GM18867 (cell line): ENCODE results near the gene GREB1.
A peak's percentile ranks its signal among the peaks of the same experiment; 100 is the strongest.

Experiments used
- ATAC-seq: cut with Tn5 transposase; IDR thresholded peaks from one replicate; pipeline ENCODE4 v1.9.1; 2021; ENCODE audit warnings: mild to moderate bottlenecking, moderate library complexity; ENCODE audit not compliant: unreplicated experiment

GREB1 gene

DNA sequence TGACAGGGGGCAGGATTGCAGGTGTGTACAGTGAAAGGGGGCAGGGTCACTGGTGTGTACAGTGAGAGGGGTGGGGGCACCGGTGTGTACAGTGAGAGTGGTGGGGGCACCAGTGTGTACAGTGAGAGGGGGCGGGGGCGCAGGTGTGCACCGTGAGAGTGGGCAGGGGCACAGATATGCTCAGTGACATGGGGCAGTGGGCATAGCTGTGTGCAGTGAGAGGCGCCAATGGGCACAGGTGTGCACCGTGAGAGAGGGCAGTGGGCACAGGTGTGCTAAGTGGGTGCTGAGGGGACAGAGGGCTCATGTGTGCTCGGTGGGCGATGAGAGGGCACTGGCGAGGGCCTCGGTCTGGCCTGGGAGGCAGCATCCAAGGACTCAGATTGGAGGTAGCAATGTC, 63.0 kb downstream of the GREB1 start:
- no peak for ATAC-seq

DNA sequence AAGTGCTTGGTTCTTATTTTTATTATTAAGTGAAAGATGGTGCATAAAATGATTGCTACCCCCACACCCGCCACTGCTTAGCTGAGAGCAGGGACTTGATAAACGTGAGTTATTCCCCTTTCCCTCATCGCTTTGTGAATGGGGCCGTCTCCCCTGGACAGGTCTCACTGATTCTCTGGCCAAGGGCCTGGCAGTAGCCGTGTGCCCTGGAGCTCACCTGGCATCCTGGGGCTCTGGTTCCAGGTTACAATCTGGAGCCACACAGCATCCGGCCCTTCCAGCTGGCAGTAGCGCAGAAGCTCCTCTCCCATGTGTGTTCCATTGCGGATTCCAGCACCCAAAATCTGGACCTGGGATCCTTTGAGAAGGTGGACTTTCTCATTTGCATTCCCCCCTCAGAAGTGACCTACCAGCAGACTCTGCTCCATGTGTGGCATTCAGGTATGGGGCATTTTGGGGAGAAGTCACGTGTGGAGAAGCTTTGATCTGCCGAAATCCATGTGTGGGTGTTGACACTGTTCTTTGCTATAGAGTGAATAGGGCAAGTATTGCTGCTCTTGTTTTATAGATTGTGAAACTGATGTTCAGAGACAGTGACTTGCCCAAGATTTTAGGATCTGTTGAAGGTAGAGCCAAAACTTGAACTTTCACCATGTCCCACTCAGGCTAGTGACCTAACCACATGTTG, 63.8 kb downstream of the GREB1 start:
- no peak for ATAC-seq

DNA sequence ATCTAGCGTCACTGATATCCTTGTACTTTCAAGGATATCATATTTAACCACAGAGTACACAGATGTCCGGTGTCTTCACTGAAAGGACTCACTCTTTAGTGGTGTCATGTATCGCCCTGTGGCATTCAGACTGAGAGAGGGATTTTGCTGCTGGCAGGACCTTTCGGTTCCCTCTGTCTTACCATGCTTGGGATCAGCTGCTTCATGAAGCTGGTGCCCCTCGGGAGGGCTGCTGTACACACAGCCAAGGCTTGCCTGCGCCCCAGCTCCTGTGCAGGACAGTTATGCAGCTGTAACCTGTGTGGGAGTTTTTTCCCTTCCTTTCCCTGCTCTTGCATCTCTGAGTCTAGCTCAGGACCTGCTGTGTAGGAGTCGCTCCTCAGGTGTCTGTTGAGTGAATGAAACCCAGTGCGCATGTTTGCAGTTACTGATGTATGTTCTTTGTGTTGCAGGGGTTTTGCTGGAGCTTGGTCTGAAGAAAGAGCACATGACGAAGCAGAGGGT, 64.4 kb downstream of the GREB1 start:
- ATAC-seq, result no peak

DNA sequence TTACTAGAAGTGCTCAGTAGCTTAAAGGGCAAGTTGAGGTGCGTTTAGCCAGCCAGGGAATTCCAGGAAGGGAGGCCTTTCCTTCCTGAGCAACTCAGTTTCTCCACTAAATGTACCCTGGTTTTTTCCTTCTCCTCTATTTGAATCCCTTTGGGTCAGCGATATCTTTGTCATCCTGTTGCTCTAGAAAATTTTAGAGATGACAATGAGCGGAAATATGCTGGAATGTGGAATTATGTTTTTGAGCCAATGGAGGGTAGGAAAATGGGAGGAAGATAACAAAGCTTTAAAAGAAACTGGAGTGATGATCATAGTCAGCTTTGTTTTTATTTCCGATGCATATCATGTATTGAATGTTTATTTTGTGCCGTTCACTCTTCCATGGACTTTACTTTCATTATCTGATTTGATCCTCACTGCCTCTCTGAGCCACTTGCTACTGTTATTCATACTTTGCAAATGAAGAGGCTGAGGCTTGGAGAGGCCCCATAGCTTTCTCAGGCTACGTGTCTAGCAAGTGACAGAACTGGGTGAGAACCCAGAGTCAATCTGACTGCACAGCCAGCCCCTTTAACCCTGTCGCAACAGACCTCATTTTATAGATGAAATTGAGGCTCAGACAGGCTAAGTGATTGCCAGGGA, 68.8 kb downstream of the GREB1 start:
- no peak for ATAC-seq

DNA sequence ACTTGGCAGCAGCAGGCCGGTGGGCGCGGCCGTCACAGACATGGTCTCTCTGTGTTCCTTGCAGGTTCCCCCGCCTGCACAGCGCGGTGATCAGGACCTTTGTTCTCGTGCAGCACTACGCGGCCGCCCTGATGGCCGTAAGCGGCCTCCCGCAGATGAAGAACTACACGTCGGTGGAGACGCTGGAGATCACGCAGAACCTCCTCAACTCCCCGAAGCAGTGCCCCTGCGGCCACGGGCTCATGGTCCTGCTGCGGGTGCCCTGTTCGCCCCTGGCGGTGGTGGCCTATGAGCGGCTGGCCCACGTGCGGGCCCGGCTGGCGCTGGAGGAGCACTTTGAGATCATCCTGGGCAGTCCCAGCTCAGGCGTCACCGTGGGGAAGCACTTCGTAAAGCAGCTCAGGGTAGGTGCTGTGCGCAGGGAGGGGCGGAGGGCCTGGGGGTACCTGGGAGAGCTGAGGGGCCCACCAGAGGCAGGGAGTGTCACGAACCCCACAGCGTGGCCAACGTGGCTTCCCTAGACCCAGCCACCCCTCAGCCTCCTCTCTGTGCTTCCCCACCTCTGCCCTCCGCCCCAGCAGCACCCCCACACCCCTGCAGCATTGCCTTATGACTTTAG, 76.9 kb downstream of the GREB1 start:
- ATAC-seq, result no peak

DNA sequence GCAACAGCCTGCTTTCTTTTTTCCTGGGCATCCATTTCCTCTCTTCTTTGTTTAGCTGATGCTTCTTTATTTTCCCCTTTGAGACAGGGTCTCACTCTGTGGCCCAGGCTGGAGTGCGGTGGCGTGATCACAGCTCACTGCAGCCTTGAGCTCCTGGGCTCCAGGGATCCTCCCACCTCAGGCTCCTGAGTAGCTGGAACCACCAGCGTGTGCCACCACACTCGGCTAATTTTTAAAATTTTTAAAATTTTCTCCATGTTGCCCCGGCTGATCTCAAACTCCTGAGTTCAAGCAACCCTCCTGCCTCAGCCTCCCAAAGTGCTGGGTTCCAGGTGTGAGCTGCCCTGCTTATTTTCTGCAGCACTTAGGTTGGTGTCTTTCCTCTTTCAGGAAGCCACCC, 77.4 kb downstream of the GREB1 start:
- ATAC-seq, result no peak

DNA sequence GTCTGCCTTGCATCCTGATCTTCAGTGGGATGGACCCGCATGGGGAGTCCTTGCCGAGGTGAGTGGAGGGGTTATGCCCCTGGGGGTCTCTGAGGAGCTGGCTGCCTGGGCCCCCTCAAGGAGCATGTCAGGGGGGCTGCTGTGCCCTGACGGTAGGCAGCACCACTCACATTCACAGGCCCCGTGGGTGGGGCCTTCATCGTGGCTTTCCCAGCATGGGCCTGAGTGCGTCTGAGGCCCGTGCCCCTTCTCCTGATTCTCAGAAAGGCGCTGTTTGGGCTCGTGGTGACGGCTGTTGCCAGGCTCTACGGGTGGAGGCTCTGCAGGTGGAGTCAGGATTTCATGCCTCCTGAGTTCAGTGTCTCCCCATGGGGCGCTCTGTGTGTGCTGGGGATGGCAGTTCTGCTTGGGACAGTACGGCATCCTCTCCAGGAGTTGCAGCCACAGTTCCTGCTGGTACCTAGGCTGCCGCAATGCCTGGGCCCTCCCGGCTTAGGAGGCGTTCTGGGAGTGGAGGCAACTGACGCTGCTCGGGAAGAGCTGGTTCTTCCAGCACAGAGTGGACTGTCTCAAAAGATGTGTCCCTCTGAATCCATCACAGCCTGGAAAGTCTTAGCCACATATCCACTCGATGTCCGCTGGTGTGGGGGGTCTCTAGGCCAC, 78.8 kb downstream of the GREB1 start:
- ATAC-seq, result no peak

DNA sequence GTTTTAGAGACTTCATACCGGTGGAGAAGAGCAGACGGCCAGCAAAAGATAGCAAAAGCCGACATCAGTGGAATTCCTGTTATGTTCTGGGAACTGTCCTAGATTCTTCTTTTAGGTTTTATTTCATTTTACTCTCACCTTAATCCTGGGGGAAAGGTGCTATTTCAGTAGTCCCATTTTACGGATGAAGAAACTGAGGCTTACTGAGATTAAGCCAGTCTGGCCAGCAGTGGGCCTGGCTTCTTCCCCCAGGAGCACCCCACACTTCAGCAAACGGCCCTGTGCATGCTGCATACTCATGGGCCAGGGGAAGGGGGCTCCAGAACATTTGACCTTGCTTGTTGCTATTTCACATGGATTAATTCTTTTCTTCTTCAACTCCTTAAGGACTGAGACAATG, 79.5 kb downstream of the GREB1 start:
- ATAC-seq, result no peak

DNA sequence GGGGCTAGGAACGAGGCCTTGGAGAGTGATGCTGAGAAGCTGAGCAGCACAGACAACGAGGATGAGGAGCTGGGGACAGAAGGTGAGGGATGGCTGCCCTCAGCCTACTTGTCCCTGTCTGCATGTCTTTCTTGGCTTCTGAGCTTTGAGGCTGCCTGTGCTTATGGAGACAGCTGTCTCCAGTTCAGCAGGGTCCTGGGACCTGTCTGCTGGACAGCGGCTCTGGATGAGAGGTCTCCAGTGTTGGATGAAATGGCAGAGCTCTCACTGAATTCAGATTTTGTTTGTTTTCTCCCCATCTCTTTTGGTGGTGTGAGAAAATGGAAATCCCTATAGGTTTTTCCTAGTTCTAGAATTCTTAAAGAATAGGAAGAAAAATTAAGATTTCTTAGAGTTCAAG, 81.4 kb downstream of the GREB1 start:
- ATAC-seq, result no peak

DNA sequence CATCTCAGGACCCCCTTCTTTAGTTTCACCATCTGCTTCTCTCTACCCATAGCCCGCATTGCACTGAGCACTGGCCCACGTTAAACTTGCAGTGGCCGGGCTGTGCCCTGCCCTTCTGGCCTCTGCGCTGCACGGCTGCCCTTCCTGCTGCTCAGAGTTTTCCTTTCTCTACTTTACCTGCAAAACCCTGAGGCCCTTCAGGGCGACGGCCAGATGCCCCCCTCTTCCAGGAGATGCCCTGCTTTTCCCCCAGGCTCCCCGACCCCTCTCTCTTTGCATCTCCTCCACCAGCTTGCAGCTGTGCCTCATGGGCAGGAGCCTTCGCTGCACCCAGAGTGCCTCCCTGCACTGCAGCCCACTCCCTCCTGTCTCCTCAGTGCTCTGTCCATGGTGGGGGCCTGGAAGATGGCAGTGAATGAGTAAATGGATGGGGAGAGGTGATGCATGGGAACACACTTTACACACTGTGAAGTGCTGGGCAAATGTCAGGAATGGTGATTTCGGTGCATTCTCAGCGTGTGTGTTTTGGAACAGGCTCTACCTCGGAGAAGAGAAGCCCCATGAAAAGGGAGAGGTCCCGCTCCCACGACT, 82.3 kb downstream of the GREB1 start:
- ATAC-seq, result no peak

DNA sequence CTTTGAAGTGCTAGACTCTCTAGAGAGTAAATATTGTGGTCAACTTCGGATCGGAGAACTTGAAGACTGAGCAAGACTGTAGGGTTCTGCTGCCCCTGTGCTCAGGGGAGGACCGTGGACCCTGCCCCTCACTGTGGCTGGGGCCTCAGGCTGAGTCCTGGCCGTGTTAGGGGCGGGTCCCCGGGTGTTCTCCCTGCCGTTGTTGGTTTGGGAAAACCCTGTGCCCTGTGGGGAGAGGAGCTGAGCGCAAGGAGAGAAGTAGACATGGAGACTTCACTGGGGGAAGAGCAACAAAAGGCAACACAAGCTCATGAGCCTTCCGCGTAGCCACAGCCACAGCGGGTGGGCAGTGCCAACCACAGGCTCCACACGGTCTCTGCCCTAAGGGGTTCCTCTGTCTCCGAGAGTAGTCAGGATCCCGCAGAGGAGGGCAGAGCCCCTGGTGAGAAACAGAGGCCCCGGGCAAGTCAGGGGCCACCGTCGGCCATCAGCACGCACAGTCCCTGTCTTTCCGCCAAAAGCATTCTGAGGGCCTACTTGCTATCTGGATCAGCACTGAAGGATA, 83.1 kb downstream of the GREB1 start:
- no peak for ATAC-seq

DNA sequence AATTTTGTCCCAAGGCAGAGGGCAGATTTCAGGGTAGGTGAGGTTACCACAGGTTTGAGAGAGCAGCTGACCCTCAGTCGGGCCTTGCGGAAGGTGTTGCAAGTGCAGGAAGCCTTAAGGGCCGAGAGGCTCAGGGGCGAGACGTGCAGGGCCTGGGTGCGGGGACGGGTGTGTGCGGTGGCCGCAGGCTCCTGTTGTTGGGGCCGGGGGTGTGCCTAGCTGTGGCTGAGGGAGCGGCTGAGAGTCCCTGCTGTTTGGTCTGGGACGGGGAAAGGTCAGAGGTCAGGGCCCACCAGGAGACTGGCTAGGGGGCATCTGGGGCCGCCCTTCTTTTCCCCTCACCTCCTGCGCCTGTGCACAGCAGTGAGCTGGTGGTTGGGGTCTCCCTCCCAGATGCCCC, 83.7 kb downstream of the GREB1 start:
- no peak for ATAC-seq

DNA sequence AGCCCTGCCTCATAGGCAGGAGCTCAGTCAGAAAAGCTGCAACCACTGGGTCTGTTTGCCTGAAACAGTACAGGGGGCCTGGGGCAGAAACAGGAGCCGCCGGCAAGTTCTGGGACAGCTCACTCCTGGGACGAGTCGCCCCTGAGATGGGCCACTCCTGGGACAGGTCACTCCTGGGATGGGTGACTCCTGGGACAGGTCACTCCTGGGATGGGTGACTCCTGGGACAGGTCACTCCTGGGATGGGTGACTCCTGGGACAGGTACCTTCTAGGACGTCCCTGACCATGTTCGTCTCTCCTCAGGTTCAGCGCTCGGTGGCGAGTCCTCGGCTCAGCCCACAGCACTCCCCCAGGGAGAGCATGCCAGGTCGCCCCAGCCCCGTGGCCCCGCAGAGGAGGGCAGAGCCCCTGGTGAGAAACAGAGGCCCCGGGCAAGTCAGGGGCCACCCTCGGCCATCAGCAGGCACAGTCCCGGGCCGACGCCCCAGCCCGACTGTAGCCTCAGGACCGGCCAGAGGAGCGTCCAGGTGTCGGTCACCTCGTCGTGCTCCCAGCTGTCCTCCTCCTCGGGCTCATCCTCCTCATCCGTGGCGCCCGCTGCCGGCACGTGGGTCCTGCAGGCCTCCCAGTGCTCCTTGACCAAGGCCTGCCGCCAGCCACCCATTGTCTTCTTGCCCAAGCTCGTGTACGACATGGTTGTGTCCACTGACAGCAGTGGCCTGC, 84.3 kb downstream of the GREB1 start:
- no peak for ATAC-seq

DNA sequence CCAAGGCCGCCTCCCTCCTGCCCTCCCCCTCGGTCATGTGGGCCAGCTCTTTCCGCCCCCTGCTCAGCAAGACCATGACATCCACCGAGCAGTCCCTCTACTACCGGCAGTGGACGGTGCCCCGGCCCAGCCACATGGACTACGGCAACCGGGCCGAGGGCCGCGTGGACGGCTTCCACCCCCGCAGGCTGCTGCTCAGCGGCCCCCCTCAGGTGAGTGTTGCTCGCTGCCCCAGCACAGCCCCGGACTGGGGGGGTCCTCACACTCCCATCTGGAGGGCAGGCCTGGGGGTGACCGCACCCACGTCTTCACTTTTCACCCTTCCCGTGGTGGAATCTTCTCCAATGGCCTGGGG, 84.8 kb downstream of the GREB1 start:
- no peak for ATAC-seq

DNA sequence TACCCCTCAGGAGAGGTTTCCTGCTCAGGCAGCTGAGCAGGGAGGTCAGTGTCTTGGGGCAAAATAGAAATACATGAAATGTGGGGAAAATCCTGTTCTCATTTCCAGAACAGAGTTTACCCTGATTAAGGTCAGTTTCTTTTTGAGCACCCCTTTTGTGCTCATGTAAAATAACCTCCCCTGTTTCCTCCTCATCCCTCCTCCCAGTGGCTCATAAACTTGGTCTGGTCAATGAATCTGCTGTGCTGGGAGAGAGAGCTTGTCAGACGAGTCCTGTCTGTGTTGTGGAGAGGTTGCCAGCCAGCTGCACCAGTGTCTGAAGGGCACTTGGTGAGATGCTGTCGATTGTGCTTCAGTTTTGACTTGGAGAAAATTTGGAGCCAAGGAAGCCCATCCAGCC, 87.6 kb downstream of the GREB1 start:
- no peak for ATAC-seq

DNA sequence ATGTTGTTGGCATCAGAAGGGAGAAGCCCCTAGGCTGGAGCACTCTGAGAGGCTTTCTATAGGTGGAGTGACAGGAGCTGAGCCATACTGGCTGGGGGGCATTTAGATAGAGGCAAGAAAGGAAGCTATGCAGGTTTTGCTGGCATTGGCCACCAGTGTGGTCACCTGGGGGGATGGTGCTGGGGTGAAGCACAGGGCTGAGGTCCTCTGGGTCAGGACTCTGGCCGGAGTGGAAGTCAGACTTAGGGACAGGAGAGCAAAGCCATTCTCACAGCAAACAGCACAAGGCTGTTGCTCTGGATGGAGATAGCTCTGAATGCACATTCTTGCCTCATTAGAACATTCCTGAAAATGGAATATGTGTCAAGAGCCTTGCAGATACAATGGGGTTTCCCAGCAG, 88.8 kb downstream of the GREB1 start:
- ATAC-seq, result no peak

DNA sequence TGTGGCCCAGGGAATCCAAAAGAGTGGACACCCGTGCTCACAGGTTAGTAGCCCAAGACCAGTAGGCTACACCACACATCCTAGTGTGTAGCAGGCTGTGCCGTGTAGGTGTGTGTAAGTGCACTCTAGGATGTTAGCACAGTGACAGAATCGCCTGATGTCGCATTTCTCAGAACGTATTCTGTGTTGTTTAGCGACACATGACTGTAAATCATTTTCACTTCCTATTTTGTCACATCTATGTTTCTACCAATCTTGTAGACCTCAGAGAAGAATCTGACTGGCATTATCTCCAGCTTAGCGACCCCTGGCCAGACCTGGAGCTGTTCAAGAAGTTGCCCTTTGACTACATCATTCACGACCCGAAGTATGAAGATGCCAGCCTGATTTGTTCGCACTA, 91.0 kb downstream of the GREB1 start:
- ATAC-seq, result peak; percentile 64

DNA sequence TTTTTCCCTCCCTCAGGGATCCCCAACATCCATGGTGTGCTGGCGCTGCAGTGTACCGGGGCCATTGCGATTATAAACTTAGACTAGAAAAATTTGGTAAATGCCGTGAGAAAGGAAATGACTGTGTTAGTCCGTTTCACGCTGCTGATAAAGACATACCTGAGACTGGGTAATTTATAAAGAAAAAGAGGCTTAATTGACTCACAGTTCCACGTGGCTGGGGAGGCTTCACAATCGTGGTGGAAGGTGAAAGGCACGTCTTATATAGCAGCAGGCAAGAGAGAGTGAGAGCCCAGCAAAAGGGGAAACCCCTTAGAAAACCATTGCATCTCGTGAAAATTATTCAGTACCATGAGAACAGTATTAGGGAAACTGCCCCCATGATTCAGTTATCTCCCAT, 91.8 kb downstream of the GREB1 start:
- ATAC-seq, result no peak

DNA sequence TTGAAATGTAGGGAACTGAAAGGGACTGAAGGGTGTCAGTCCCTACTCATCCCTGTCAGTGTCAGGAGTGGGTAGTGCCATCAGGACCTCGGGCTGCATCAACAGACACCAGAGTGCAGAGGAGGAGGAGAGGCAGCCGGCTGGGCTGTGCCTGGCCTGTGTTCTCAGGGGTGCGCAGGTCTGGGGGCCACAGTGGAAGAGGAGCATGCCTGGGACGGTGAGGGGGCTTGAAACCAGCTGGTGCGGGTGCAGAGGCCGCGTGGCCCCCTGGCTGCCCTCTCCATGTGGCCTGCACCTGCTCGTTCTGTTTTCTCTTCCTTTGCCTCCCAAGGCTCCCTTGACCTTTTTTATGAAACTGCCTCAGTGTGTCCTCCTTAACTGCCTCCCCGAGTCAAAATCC, 94.8 kb downstream of the GREB1 start:
- ATAC-seq, result no peak

DNA sequence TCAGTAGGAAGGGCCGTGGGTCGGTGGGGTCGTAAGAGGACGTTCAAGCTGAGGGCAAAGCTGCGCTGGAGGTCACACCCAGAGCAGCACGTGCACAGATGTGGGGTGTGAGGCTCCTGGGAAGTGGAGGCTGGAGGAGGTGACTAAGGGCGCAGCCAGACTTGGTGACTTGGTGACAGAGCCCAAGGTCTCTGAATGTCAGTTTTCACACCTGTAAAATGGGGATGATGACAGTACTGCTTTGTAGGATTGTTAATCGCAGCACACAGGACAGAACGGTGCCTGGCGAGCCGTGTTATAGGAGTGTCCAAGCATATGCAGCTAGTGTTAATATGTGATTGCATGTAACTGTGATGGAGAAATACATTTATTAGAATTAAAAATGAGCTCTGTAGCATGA, 95.4 kb downstream of the GREB1 start:
- no peak for ATAC-seq

DNA sequence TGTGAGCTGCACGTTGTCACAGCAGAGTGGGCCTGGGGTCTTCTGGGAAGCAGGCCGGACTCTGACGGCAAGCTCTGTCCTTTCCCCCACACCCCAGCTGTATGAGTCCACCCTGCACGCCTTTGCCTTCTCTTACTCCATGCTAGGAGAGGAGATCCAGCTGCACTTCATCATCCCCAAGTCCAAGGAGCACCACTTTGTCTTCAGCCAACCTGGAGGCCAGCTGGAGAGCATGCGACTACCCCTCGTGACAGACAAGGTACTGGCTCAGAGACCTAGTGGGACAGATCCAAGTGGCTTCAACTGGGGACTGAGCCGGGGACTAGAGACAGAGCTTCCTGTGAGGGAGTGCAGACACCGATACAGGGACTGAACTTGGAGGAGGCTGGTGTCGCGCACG, 96.0 kb downstream of the GREB1 start:
- no peak for ATAC-seq
